HG03457 (cell line): ENCODE data around the gene OCA2.
A peak's percentile ranks its signal among the peaks of the same experiment; 100 is the strongest.
"Not testable (repeated sequence)": the region's sequence is repeated elsewhere in the genome, so short reads cannot be mapped to it uniquely, and the experiment has no call there.

Experiments
- ATAC-seq: cut with Tn5 transposase; IDR thresholded peaks from one replicate; pipeline ENCODE4 v1.9.1; 2021; ENCODE audit warnings: moderate number of reproducible peaks; ENCODE audit not compliant: unreplicated experiment

The OCA2 gene

DNA sequence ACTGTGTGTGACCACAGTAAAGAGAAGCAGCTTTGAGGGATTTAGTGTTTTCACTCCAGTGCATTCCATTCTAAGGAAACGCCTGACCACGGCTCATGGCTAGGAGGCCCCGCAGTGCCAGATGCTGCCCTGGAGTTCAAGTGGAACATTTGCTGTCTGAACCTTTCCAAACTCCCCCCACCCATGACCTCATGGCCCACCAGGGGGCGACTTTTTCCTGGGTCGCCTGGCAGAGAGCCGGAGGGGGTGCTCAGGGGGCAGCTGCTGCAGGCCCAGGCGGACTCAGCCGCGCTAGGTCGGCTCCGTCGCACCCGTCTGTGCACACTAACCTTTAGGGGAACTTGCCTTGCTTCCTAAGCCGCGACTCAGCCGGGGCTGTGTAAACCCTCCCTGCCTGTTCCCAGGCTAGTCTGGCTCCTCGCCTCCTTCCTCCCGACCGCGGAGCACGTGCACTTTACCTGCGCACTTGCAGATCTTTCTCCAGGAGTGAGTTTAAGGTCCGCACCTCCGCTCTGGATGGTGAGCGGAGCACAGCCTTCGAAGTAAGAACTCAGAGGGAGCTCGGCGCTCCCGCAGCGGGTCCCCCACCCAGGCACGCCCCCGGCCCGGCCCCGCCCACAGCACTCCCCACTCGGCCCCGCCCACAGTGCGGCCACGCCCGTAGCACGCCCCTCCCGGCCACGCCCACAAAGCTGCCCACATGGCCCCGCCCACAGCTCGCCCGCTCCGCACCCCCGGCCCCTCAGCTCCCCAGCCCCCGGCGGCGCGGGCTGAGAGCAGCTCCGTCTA lies at the start of gene OCA2:
Gene OCA2, minus strand, starts transcription at position 550 of the 789 bp plus-strand sequence. CDS start 17,441 bp downstream, outside the sequence.
- no peak for ATAC-seq

DNA sequence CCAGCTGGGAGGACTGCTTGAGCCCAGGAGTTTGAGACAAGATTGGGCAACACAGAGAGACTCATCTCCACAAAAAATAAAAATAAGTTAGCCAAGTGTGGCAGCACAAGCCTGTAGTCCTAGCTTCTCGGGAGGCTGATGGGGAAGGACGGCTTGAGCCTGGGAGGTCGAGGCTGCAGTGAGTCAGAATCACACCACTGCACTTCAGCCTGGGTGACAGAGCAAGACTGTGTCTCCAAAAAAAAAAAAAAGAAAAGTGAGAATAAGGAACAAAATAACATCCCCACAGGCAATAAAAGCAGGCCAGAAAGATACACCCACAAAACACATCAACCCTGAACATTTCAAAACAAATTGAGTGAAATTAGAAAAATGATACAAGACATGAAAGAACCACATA lies 48.7 kb upstream of the OCA2 start:
- no peak for ATAC-seq

DNA sequence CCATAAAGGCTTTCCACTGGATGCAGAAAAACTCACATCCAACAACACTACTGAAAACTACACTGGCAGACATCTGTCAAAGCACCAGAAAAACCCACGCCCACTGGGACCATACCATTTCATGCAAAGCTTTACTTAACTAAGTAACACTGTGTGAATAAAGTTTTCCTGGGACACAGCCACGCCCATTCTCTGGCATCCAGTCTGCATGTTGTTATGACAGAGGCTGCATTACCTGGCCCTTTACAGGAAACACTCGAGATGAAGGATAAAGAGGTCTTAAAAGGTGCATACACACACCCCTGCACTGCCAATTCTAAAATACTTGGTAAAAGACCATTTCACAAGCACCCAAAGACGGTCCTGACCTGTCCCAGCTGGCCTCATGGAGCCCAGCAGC lies 46.3 kb upstream of the OCA2 start:
- ATAC-seq: not testable (repeated sequence)

DNA sequence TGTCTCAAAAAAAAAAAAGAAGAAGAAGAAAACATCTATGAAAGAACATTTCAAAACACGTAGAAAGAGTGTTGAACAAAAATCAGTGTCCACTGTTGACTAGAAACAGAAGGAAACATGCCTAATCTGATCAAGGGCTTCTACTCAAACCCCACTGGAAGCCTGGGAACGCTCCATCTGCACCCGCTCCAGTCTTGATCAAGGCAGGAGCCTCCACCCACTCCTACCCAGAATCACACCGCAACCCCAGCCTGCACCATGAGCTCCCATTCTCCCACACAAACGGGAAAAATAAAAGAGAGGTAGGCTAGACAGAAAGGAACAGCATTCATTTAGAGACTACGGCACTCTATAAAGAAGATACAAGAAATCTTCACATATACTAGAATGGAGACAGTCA lies 40.9 kb upstream of the OCA2 start:
- ATAC-seq: no peak

DNA sequence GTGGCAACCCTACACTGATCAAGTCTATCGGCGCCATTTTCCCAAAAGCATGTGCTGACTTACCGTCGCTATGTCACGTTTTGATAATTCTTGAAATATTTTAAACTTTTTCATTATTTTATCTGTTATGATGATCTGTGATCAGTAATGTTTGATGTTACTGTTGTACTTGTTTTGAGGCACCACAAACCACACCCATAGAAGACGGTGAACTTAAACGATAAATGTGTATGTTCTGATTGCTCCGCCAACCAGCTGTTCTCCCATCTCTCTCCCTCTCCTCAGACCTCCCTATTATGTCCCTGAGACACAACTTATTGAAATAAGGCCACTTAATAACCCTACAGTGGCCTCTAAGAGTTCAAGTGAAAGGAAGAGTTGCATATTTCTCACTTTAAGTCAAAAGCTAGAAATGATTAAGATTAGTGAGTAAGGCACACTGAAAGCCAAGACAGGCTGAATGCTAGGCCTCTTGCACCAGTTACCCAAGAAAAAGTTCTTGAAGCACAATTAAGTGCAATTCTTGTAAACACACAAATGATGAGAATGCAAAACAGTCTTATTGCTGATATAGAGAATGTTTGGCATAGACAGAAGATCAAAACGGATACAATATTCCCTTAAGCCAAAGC lies 38.4 kb upstream of the OCA2 start:
- not testable (repeated sequence) for ATAC-seq

DNA sequence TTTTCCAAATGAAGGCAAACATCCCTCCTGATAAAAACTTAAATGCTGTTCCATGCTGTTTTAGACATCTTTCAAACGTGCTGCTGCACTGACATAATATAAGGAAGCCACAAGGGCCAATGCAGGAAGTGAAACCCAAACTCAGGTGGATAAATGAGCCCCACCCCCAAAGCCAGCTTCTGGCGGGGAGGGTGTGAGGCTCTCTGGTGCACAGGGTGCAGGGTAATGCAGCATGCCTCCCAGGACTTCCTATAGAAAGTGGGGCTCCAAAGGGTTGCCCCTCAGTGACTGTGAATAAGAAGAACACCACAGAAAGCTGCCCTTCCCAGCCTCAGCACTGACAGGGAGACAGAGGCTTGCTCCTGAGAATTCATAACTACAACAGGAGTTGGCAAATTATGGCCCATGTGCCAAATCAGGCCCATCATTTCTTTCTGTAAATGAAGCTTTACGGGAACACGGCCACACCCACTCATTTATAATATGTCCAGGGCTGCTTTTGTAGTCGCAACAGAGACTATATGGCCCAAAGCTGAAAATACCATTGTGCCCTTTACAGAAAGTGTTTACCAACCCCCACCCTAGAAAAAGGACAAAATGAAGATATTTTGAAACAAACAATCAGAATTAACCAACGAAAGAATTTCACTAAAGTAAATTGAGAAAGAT lies 37.3 kb upstream of the OCA2 start:
- ATAC-seq: peak; percentile 94

DNA sequence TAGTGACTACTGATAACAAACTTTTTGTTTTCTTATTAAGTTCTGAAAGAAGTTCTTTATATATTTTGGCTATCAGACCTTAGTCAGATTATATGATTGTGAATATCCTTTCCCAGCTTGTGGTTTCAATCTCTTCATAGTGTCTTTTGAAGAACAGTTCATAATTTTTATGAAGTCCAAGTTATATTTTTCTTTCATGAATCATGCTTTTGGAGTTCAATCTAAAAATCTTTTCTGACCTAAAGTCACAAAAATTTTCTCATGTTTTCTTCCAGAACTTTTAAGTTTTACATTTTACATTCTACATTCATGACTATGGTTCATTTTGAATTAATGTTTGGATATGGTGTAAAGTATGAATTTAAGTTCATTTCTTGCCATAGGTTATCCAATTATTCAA lies 34.2 kb upstream of the OCA2 start:
- ATAC-seq: no peak

DNA sequence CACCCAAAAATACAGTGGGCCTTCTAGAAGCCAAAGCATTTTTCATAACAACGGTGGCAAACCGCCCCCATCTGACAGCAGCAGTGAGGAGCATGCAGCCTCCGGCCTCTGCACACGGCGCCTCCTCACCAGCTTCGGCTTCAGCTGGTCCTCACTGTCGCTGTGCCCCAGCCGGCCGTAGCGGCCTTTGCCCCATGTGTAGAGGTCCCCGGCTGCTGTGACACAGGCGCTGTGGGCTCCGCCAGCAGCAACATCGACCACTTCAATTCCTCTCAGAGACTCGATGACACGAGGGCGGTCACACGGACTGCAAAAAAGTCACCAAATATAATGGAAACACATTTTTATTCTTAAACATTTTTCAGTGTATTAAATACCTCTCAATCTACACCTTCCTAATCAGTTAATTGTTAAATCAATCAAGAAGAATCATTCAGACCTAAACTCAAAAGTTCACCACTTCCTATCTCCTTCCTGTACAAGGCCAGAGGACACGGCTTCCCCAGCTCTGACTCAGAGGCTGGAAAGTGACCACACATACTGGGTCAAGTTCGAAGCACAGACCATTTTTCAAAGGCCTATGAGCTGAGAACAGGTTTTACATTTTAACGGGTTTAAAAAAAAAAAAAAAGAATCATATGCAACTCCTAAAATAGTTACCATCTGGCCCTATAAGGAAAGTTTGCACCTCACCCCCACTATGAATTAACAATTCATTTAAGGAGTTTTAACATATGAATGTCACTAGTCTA lies 33.6 kb upstream of the OCA2 start:
- no peak for ATAC-seq

DNA sequence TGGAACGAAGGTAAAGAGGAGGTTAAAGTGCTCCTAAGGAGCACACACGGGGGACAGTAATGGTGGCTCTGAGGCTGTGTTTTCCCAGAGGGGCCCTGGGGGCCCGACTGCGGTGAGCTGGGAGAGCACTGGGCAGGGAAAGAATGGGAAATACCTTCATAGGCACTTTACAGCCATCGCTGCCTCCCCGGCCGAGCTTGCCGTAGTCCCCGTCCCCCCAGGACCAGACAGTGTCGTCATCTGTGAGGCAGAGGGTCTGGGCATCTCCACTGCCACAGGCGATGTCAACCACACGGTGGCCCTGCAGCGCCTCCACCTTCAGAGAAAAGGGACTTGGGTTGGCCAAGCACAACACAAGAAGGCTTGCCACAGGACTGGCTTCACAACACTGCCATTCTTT lies 32.8 kb upstream of the OCA2 start:
- no peak for ATAC-seq

DNA sequence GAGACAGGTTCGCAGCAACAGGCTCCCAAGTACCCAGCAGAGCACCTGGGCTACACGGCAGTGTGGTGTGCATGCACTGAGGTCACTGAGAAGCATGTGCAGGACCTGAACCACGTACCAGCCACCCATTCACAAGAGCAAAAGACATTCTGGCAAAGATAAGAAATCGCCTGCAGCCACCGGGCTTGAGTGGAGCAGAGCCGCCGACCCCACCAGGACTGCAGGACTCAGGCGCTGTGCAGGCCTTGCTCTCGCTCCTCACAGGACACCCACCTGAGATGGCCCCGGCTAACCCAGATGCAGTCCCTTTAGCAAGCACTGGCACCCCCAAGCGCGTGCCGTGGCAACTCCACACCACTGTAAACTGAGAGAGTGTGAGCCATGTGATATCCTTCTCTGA lies 32.3 kb upstream of the OCA2 start:
- ATAC-seq: no peak

DNA sequence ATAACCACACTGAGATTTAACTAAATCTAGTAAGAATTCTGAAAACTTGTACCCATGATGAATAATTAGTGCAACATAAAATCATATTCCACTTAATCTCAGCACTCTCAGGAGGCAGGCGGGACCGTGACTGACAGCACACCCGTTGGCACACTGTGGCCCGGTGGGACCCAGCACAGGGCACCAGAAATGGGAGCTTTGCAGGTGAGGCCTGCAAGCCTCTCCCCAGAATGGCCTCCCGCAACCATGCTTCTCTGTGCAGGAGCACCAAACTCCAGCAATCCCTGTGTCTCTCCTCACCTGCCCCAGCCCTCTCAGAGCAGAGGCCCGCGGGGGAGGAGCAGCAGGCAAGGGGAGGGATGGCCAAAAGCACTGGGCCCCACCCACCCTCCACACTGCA lies 31.5 kb upstream of the OCA2 start:
- no peak for ATAC-seq

DNA sequence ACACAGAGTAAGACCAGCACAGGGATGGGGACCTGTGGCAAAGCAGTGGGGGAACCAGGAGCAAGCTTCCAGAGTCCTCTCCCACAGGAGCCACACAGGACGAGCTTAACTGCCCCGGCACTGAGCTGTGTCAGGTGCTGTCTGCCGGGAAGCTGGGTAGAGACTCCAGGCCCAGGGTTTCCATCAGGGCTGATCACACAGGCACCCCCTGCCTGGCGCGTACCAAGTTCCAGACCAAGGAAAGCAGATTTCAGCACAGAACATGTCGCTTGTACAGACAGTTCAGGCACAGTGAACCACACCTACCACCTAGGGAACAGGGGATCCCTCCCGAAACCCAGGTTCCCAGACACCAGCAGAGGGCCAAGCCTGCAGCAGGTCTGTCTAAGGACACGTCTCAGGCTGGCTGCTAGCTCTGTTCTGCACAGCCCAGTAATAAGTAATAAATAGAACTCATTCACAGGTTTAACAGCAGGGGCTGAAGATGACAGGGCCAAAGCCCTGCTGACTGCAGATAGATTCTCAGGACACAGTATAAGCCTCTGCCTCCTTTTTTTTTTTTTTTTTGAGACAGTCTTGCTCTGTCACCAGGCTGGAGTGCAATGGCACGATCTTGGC lies 30.2 kb upstream of the OCA2 start:
- no peak for ATAC-seq

DNA sequence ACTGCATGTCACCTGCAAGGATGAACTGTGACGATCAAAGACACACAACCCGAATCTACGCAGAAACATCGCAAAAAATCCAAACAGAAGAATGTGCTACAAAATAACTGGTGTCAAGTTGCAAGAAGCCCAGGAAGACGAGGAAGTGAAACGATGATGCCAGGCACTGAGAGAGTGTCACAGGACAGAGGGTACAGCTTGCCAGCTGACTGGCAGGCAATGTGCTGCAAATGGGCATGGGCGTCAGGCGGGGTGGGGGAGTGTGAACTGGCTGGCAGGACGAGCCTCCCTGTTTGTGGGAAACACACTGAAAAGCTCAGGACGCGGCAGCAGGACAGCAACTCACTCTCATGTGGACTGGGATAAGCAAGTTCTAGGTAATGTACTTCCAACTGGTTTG lies 28.9 kb upstream of the OCA2 start:
- no peak for ATAC-seq

DNA sequence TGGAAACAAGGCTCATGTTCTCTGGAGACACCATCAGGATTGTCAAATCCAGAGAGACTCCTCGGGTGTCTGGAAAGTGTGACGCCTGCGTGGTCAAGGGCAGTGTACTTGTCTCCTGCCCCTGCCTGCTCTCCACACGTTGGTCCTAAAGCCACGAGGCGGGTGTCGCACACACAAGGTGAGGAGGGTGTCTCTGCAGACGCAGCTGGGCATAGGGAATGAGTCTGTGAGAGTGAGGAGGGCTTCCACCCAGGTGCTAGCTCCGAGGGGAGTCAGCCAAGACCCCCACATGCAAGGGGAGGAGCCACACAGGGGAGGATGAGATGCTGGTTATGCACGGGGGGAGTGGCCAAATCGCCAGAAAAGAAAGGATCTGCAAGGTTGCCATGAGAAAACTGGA lies 27.9 kb upstream of the OCA2 start:
- no peak for ATAC-seq

DNA sequence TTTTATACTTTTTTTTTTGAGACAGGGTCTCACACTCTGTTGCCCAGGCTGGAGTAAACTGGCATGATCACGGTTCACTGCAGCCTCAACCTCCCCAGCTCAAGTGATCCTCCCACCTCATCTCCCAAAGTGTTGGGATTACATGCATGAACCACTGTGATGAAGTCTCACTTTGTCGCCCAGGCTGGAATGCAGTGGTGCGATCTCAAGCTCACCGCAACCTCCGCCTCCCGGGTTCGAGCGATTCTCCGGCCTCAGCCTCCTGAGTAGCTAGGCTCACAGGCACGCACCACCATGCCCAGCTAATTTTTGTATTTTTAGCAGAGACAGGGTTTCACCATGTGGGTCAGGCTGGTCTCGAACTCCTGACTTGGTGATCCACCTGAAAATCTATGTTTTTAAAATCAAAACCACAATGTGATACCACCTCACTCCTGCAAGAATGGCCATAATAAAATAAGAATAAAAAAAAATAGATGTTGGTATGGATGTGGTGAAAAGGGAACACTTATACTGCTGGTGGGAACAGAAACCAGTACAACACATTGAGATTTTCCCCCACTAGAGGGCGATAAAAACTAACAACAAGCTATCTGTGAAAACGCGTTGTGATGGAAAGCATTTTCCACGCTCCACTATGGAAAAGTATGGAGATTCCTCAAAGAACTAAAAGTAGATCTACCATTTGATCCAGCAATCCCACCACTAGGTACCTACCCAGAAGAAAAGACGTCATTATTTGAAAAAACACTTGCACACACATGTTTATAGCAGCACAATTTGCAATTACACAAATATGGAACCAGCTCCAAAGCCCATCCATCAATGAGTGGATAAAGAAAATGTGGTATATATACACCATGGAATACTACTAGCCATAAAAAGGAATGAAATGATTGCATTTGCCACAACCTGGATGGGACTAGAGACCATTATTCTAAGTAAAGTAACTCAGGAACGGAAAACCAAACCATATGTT lies 26.8 kb upstream of the OCA2 start:
- ATAC-seq: no peak

DNA sequence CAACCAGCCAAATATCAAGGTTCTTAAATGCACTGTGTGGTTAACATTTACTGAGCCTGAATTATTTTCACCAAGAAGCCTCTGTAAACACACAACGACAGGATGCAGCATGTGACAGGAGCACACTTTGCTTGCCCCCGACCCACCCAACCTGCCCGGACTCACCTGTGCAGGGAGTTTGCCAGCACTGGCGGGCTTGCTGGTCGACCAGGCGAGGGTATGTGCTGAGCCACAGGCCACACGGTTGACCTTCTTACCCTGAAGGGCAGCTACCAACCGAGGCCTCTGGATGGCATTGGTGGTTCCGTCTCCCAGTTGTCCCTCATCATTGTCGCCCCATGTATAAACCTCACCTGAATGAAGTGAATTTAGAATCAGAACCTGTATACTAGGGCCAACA lies 25.7 kb upstream of the OCA2 start:
- ATAC-seq: no peak

DNA sequence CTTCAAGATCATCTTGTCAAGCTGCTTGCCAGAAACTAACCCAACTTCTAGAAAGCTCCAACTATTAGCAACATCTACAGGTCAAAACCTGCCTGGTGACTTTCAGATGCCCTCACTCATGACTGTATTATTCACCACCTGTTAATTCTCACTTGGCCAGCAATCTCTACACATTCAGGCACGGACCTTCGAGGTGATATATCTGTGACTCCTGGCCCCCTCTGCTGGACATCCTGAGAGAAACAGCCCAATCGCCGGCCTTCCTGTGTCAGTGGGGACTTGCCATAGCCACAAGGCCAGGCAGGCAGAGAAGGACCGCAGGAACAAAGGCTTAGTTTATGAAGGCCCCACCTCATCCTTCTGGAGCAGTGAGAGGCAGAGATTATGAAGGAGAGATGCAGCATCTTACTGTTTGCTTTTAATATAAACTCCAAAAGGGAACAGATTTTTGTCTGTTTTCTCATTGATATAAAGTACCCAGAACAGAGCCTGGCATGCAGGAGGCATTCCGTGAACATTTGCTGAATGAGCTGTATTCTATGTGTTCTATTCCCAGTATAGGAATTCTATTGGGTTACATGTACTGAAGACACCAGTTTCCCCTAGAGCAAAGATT lies 24.4 kb upstream of the OCA2 start:
- no peak for ATAC-seq

DNA sequence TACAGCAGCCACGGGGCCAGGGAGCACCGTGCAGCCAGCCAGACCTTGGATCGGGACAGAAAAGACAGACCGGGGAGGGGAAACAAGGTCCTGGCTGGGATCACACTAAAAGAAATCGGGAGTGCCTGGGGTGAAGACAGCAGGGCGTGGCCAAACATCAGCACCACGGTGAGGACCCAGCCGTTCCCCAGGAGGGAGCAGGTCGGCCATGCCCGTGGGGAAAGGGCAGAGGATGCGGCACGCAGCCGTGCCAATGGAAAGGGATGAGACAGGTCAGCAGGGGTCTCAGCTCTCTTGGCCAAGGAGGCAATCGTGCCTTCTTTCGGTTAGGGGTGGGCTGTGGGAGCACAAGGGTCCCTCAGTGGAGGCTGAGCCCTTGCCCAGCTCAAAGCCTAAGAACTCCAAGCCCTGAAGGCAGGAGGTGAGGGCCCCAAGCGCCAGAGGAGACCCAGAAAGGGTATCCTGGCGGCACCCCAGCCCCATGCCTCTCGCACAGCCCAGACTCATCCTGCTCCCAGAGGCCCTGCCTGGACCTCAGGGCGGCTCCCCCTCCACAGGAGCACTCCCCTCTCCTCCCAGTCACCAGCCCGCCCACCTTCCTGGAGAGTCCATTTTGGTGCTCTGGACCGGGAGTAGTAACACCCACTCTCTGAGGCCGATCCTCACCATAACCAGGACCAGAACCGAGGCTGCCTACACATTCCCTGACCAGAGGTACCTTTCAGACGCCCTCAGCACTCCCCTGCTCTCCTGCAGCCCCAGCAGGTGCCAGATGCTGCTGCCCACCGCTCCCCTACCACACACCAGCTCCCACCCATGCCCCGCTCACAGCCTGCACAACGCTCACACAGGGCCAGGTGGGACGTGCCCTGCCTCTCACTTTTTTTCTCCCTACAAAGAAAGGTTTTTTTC lies 23.2 kb upstream of the OCA2 start:
- no peak for ATAC-seq
